ENCODE data around the gene AVEN.
A peak's percentile ranks its signal among the peaks of the same experiment; 100 is the strongest.
"Not testable (repeated sequence)": the region's sequence is repeated elsewhere in the genome, so short reads cannot be mapped to it uniquely, and the experiment has no call there.

The AVEN gene

GRCh38 chr15:34038871-34039789 lies at the start of gene AVEN:
Gene AVEN (minus strand): TSS chr15:34039204. CDS start chr15:34039046, 158 bp downstream.
- DNase-seq, result peak; percentile 59

DNA sequence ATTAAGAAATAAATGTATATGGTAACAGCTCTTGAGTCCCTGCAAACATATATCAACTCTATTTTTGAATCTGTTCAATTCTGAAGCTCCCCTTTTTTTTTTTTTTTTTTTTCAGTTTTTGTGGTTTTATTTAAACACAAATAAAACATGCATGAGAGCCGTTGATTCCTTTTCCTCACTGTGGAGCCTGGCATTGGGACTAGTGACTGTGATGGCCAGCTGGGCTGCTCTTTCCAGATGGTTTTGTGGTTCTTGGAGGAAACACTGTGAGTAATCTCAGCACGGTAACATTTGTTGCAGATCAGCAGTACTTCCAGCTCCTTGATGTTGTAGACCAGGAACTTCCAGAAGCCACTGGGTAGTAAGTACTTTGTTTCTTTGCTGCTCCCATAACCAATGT lies 46.7 kb upstream of the AVEN start:
- DNase-seq, result no peak

GRCh38 chr15:34084086-34084485 lies 45.1 kb upstream of the AVEN start:
- no peak for DNase-seq

- DNase-seq, result no peak
Observed at GRCh38 chr15:34079904-34080303, 40.9 kb upstream of the AVEN start.

DNA sequence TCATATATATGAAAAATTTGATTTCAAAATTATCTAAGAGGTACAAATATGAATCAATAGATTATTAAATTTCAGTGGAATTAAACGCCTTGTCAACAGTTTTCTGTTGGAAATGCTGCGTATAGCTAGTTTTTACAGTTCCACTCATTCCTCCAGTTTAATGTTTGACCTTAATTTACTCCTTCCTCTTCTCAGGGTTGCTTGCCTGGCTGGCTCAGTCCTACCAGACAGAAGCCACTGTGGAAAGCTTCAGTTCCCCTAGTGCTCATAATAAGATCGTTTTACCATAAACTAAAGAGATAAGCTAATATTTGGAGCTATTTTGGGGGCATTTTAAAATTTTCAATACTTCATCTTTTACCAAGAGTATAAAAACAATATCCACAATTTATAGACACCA lies 39.9 kb upstream of the AVEN start:
- DNase-seq, result no peak

DNA sequence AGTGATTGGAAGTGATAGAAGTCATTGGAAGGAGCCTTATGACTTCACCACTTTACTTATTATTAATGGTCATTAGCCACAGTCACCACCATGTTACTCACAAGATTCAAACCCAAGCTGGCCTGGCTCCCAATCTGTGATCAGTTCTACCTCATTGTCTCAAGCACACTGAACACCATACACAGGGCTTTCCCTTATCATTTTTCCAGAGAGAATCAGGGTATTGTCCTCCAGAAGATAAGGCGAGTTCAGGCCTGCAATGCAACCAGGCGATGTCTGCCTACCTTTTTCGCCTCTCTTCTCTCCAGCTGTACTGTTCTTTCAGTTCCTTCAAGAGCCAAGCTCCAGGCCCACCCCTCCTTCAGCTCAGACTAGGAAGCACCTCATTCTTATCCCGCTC lies 37.8 kb upstream of the AVEN start:
- DNase-seq, result no peak

DNA sequence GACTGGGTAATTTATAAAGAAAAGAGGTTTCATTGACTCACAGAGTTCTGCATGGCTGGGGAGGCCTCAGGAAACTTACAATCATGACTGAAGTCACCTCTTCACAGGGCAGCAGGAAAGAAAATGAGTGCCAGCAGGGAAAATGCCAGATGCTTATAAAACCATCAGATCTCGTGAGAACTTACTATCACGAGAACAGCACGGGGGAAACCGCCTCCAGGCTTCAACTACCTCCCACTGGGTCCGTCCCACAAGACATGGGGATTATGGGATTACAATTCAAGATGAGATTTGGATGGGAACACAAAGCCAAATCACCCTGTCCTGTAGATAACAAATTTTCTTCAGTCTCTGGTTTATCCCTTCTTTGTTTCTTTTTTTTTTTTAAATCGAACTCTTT lies 31.0 kb upstream of the AVEN start:
- DNase-seq, result no peak

DNA sequence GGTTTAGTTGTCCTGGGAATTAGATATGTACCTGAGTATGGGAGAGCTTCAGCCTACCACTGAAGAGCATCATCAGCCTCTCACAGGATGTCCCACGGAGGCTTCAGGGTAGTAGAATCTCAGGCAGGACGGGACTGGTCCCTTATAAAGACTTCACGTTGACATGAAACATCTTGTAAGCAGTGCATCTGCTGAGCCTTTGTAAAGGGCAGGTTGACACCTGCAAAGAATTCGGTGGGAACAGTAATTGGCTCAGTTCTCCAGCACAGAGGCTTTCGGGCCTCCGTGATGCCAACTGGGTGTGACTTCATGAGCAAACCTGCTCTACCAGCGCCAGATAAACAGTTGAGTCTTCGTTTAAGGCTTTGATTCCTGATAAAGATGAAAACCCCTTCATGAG lies 26.9 kb upstream of the AVEN start:
- no peak for DNase-seq

DNA sequence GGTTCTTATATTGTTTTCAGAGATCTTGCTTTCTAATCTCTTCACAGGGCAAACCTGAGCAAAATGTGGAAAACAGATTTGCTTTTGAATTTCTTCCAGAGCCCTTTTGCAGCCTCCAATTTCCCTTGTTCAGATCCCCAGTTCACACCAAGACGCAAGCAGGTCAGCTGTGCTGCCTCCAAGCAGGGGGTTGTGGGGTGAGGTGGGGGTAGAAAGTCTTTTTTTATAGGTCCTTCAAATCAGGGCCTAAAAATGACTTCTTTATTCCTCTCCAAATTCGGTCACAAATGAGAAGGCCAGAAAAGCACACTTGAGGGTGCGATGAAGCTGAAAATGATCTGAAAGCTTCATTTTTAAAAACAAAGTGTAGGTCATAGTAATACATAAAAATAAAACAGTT lies 26.3 kb upstream of the AVEN start:
- DNase-seq, result no peak

DNA sequence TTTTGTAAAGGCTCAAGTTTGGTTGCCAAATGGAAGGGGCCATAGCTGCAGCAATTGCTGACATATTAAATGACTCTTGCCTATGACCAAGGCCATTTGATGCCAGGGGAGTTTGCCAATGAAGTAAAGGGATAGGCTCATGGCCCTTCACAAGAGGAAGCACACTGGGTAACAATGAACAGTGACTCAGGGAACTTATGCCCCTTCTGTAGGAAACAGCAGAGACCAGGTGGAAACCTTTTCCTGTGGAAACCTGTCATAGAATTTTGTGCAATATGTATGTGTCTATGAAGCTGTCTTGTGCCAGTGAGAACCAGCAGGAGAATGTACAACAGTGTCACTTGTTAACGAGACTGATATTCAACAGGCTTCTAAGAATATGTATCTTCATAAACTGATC lies 25.4 kb upstream of the AVEN start:
- DNase-seq, result no peak

- no peak for DNase-seq
Observed at GRCh38 chr15:34059946-34060345, 20.9 kb upstream of the AVEN start.

DNA sequence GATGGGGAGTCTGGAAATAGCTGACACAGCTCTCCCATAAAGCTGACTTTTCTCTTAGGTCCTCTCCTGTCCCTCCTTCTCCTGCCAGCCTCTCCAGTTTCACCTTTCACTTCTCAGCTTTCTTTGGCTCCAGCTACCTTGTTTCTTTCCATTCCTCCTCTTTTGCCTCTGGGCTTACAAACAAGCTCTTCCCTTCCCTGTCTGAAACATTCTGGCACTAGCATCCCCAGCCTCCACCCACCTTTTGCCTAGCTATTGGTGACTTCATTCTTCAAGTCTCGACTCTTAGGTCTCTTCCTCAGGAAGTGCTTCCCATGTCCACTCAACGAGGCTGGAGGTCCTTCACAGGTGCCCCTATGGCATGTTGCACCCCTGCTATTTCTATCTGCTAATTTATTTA lies 20.5 kb upstream of the AVEN start:
- no peak for DNase-seq

DNA sequence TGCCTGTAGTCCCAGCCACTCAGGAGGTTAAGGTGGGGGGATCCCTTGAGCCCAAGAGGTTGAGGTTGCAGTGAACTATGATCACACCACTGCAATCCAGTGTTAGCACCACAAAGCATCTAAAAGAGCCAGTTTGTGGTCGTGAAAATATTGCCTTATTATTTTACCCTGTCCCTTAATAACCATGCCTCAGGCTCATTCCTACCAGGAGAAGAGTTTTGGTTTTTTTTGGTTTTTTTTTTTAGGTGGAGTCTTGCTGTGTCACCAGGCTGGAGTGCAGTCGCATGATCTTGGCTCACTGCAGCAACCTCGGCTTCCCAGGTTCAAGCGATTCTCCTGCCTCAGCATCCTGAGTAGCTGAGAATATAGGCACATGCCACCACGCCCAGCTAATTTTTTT lies 17.9 kb upstream of the AVEN start:
- no peak for DNase-seq

GRCh38 chr15:34055868-34056595 lies 17.0 kb upstream of the AVEN start:
- DNase-seq, result no peak

GRCh38 chr15:34054081-34054707 lies 15.2 kb upstream of the AVEN start:
- no peak for DNase-seq

DNA sequence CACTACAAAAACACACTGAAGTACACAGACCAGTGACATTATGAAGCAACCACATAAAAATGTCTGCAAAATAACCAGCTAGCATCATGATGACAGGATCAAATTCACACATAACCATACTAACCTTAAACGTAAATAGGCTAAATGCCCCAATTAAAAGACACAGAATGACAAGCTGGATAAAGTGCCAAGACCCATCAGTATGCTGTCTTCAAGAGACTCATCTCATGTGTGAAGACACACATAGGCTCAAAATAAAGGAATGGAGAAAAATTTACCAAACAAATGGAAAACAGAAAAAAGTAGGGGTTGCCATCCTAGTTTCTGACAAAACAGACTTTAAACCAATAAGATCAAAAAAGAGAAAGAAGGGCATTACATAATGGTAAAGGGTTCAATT lies 11.4 kb upstream of the AVEN start:
- DNase-seq, result not testable (repeated sequence)

DNA sequence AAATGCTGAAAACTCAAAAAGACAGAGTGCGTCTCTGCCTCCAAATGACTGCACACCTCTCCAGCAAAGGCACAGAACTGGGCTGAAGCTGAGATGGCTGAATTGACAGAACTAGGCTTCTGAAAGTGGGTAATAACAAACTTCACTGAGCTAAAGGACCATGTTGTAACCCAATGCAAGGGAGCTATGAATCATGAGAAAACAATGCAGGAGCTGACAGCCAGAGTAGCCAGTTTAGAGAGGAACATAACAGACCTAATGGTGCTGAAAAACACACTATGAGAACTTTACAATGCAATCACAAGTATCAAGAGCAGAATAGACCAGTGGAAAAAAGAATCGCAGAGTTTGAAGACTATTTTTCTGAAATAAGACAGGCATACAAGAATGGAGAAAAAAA lies 10.1 kb upstream of the AVEN start:
- no peak for DNase-seq

DNA sequence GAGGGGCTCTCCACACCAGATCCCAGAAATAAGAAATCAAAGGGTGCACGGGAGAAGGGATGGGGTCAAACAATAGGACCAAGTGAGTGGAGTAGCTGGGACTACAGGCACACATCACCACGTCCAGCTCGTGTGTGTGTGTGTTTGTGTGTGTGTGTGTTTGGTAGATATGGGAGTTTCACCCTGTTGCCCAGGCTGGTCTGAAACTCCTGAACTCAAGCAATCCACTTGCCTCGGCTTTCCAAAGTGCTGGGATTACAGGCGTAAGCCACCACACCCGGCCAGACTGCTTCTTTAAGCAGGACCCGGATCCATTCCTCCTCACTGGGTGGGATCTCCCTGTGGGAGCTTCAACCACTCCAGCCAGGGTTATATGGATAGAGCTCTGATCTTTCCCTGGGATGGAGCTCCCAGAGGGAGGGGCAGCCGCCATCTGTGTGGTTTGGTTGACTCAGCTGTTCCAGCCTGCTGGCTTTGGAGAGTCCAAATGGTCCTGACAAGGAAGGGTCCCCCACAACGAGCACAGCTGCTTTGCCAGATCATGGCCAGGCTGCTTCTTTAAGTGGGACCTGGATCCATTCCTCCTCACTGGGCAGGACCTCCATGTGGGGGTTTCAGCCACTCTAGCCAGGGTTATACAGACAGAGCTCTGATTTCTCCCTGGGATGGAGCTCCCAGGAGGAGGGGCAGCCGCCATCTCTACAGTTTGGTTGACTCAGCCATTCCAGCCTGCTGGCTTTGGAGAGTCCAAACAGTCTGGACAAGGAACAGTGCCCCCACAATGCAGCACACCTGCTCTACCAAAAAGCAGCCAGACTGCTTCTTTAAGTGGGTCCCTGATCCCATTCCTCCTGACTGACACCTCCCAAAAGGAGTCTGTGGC lies 9.1 kb upstream of the AVEN start:
- DNase-seq, result no peak

DNA sequence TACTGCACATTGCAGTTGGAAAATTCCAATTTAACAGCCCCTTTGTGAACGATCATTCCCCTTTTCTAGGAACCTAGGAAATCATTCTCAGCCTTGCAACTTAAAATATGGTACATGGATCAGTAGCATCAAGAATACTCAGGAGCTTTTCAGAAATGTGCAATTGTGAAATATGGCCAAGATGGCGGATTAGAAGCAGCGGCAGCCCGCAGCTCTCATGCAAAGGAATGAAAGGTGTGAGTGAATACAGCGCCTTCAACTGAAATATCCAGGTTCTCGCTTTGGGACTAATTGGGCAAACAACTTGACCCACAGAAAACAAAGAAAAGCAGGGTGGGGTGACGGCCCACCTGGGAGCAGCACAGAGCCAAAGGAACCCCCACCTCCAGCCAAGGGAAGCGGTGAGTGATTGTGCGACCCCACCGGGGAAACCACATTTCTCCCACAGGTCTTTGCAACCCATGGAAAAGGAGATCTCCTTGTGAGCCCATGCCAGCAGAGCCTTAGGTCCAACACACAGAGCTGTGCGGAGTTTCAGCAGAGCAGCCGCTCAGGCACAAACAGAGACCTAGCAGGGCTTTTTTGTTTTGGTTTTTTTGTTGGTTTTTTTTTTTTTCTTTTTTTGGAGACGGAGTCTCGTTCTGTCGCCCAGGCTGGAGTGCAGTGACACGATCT lies 7.6 kb upstream of the AVEN start:
- no peak for DNase-seq

- no peak for DNase-seq
Observed at GRCh38 chr15:34043813-34044212, 4.8 kb upstream of the AVEN start.

DNA sequence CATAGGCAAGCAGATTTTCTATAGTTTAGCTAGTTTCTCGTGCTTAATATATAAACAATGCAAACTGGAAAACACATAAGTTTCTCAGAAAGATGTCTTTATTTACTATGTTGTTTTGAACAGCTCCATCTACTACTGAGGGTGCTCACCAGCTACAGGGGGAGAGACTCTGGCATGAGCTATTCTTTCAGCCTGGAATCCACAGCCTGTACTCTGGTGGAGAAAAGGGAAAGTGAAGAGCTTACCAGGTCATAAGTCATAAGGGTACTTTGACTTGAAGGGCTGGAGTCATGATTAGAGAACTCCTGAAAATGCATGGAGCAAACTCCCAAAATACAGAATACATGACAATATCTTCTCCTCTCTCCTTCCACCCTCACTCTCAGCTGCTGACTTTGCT lies 4.4 kb upstream of the AVEN start:
- DNase-seq, result no peak

DNA sequence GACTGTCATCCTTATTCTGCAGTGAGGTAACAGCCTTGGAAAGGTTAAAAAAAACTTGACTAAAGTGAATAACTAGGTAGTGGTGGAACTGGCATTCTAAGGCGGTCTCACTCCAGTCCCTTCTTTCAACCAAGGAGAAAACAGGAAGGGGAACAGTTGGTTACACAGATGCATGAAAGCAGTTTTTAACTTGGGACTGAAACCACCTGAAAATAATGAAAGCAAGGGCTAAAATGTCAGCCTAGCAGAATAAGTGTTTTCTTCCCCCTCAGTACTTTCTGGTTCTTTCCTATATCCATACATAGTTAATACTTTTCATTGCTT lies 748 bp upstream of the AVEN start:
- DNase-seq, result no peak
